ENCODE data around the gene TNNT2.

- TF ChIP-seq POLR2A (IDR thresholded peaks at IDR 0.05; ENCODE audit: low read depth, low read length) = no peak
- TF ChIP-seq POLR2AphosphoS5 (IDR thresholded peaks at IDR 0.05; ENCODE audit: low read depth, low read length) = no peak
- no peak for TF ChIP-seq TAF1 (IDR thresholded peaks at IDR 0.05; ENCODE audit: low read depth, low read length)
- no peak for TF ChIP-seq POU2F2 (IDR thresholded peaks at IDR 0.05; ENCODE audit: low read depth, low read length)
- TF ChIP-seq PAX5 (IDR thresholded peaks at IDR 0.05; ENCODE audit: insufficient read depth, low read length, severe bottlenecking) = no peak
Measured at GRCh38 chr1:201376464-201377374, 761 bp downstream of the TNNT2 start.
